ENCODE data around the gene ZNF787.

DNA sequence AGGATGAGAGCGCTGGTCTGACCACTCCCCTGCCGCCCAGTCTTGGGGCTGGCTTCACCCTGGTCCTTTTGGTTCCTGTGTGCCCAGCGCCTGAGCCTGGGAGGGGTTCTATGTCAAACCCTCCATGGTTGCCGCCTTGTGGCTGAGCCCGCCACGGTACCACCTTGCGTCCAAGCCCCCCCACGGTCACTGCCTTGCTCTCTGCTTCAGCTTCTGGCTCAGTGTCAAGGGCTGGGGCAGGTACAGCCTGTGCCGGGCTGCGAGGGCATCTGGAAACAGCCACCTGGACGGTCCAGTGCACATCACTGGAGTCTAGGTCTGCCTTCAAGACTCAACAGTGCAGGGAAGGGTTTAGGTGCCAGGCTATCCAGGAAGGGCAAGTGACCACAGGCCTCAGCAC lies 40.4 kb upstream of the ZNF787 start:
- no peak for TF ChIP-seq ZNF224 (CRISPR knock-in tag; IDR thresholded peaks at IDR 0.05)
- no peak for TF ChIP-seq EZH2 (conservative IDR thresholded peaks at IDR 0.05; ENCODE audit: low read depth, low read length)
- TF ChIP-seq, protein P1, sequence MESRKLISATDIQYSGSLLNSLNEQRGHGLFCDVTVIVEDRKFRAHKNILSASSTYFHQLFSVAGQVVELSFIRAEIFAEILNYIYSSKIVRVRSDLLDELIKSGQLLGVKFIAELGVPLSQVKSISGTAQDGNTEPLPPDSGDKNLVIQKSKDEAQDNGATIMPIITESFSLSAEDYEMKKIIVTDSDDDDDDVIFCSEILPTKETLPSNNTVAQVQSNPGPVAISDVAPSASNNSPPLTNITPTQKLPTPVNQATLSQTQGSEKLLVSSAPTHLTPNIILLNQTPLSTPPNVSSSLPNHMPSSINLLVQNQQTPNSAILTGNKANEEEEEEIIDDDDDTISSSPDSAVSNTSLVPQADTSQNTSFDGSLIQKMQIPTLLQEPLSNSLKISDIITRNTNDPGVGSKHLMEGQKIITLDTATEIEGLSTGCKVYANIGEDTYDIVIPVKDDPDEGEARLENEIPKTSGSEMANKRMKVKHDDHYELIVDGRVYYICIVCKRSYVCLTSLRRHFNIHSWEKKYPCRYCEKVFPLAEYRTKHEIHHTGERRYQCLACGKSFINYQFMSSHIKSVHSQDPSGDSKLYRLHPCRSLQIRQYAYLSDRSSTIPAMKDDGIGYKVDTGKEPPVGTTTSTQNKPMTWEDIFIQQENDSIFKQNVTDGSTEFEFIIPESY (CRISPR knock-in tag; IDR thresholded peaks at IDR 0.05) = no peak
- TF ChIP-seq SIN3A (IDR thresholded peaks at IDR 0.05; ENCODE audit: borderline replicate concordance, low read depth, low read length) = no peak
- no peak for TF ChIP-seq SMAD3 (CRISPR knock-in tag; IDR thresholded peaks at IDR 0.05)
- no peak for TF ChIP-seq TCF7 (IDR thresholded peaks at IDR 0.05; ENCODE audit: low read depth)
- TF ChIP-seq TAF1 (CRISPR knock-in tag; IDR thresholded peaks at IDR 0.05) = no peak
- TF ChIP-seq CTCF (CRISPR knock-in tag; IDR thresholded peaks at IDR 0.05) = no peak
- no peak for TF ChIP-seq POLR2A (IDR thresholded peaks at IDR 0.05; ENCODE audit: insufficient read depth in 1 of 2, low read depth in 2 of 2, low read length in 2 of 2)
- TF ChIP-seq RBAK (CRISPR knock-in tag; IDR thresholded peaks at IDR 0.05) = no peak
- TF ChIP-seq ZNF512 (CRISPR knock-in tag; IDR thresholded peaks at IDR 0.05) = no peak
- no peak for TF ChIP-seq ZC3H4 (CRISPR knock-in tag; IDR thresholded peaks at IDR 0.05; ENCODE audit: borderline replicate concordance)
- no peak for TF ChIP-seq GPBP1L1 (CRISPR knock-in tag; IDR thresholded peaks at IDR 0.05)
- TF ChIP-seq FOXJ3 (CRISPR knock-in tag; IDR thresholded peaks at IDR 0.05; ENCODE audit: borderline replicate concordance) = no peak

Data from HepG2 (cell line).